ENCODE data around the gene CECR2.

DNA sequence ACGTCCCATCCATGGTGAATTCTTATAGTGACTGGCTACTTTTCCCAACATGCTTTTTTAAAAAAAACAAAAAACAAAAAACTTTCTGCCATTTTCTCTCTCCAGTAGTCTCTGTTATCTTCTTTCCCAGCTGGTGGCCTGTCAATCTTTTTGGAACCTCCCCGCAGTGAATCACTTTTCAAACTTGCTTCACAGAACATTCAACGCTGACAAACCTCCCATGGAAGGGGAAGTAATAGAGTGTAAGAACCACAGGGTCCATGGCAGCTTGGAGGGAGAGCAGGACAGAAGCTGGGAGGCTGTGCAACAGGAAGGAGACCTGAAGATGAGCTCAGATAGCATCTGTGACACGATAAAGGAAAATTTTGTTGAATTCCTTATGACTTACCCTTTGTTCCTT is 9.8 kb upstream of the CECR2 start:
- no peak for TF ChIP-seq REST (IDR thresholded peaks at IDR 0.05; ENCODE audit: insufficient read depth in 1 of 2, low read depth in 2 of 2, low read length in 2 of 2)
- TF ChIP-seq POLR2AphosphoS5 (IDR thresholded peaks at IDR 0.05; ENCODE audit: low read depth, low read length), result no peak
- TF ChIP-seq TAF1 (IDR thresholded peaks at IDR 0.05; ENCODE audit: borderline replicate concordance, insufficient read depth, low read length), result no peak
- TF ChIP-seq SIN3A (IDR thresholded peaks at IDR 0.05; ENCODE audit: borderline replicate concordance, insufficient read depth, low read length), result no peak
- no peak for TF ChIP-seq FOXP2 (optimal IDR thresholded peaks at IDR 0.05; ENCODE audit: borderline replicate concordance, extremely low read depth, extremely low read length, insufficient read depth)

Measured in PFSK-1 (cell line).